Neural cell (in vitro differentiated cells): ENCODE results near the gene TBC1D14. TPM values are rescaled to one million over a fixed set of nuclear protein-coding genes. Genes with fewer than 3 reads are reported as not detected.

Source experiments
- H2AFZ ChIP-seq: fragments of 200-600, 300-800 bp; sonication (generic), shearing (Covaris generic); 2 replicates; pipeline ENCODE4 v1.6.0; 2014; ENCODE audit warnings: low read depth, mild to moderate bottlenecking, antibody characterized with exemption, low read length, moderate library complexity
- H3F3A ChIP-seq: fragments of 200-600 bp; shearing (Covaris generic); 2 replicates; pipeline ENCODE4 v1.6.1; 2016; ENCODE audit warnings: mild to moderate bottlenecking, moderate library complexity, mixed read lengths, antibody characterized with exemption, low read length; ENCODE audit not compliant: insufficient read depth, poor library complexity, severe bottlenecking
- H3K27ac ChIP-seq: fragments of 200-600, 300-800 bp; sonication (generic), shearing (Covaris generic); 2 replicates; pipeline ENCODE4 v1.5.1; 2014; ENCODE audit warnings: mild to moderate bottlenecking, low read length, moderate library complexity
- H3K27me3 ChIP-seq: fragments of 300-800, 200-600 bp; sonication (generic), shearing (Covaris generic); 2 replicates; pipeline ENCODE4 v1.6.0; 2014; ENCODE audit warnings: mild to moderate bottlenecking, low read depth, low read length, moderate library complexity; ENCODE audit not compliant: insufficient read depth
- H3K36me3 ChIP-seq: fragments of 300-800, 200-600 bp; sonication (generic), shearing (Covaris generic); 2 replicates; pipeline ENCODE4 v1.5.1; 2014; ENCODE audit warnings: mild to moderate bottlenecking, antibody characterized with exemption, low read length, moderate library complexity; ENCODE audit not compliant: insufficient read depth
- H3K4me2 ChIP-seq: fragments of 300-800, 200-600 bp; sonication (generic), shearing (Covaris generic); 2 replicates; pipeline ENCODE4 v1.6.0; 2014; ENCODE audit warnings: mild to moderate bottlenecking, low read length
- H3K4me3 ChIP-seq: fragments of 300-800, 200-600 bp; sonication (generic), shearing (Covaris generic); 2 replicates; pipeline ENCODE4 v1.5.1; 2014; ENCODE audit warnings: mild to moderate bottlenecking, low read length, moderate library complexity
- H3K79me2 ChIP-seq: fragments of 200-600 bp; shearing (Covaris generic); replicated peaks from 2 replicates; pipeline ENCODE4 v1.6.0; 2014; ENCODE audit warnings: mild to moderate bottlenecking, low read length, moderate library complexity; ENCODE audit not compliant: insufficient read depth
- H3K9ac ChIP-seq: fragments of 300-800, 200-600 bp; sonication (generic), shearing (Covaris generic); 2 replicates; pipeline ENCODE4 v1.6.1; 2016; ENCODE audit warnings: mild to moderate bottlenecking, low read length, mixed read lengths
- H3K9me2 ChIP-seq: fragments of 200-600 bp; shearing (Covaris generic); 2 replicates; pipeline ENCODE4 v1.6.1; 2016; ENCODE audit warnings: mild to moderate bottlenecking, low read length, mixed read lengths; ENCODE audit not compliant: insufficient read depth
- H3K9me3 ChIP-seq: fragments of 200-600, 300-800 bp; sonication (generic), shearing (Covaris generic); 2 replicates; pipeline ENCODE4 v1.6.1; 2016; ENCODE audit warnings: mild to moderate bottlenecking, mixed run types, low read length, moderate library complexity, mixed read lengths
- H4K20me1 ChIP-seq: fragments of 200-600 bp; shearing (Covaris generic); 2 replicates; pipeline ENCODE4 v1.6.1; 2016; ENCODE audit warnings: mild to moderate bottlenecking, mixed run types; ENCODE audit not compliant: insufficient read depth
- EP300 ChIP-seq: fragments of 450-650 bp; conservative IDR thresholded peaks from 2 replicates; pipeline ENCODE4 v1.6.1; 2014; ENCODE audit warnings: antibody characterized with exemption, mild to moderate bottlenecking, moderate library complexity; ENCODE audit not compliant: poor library complexity, severe bottlenecking
- EZH2 ChIP-seq: fragments of 200-600, 300-800 bp; shearing (Covaris generic), sonication (generic); IDR thresholded peaks from 2 replicates; pipeline ENCODE4 v1.6.1; 2014; ENCODE audit warnings: antibody characterized with exemption, low read length, borderline replicate concordance, mild to moderate bottlenecking; ENCODE audit not compliant: insufficient read depth, poor library complexity, severe bottlenecking
- MXI1 ChIP-seq: fragments of 450-650 bp; conservative IDR thresholded peaks from 2 replicates; pipeline ENCODE4 v1.6.1; 2014; ENCODE audit warnings: antibody characterized with exemption, mild to moderate bottlenecking; ENCODE audit not compliant: poor library complexity, severe bottlenecking
- POLR2AphosphoS5 ChIP-seq: IDR thresholded peaks from 2 replicates; pipeline ENCODE4 v1.6.1; 2012
- RAD21 ChIP-seq: fragments of 450-650 bp; conservative IDR thresholded peaks from 2 replicates; pipeline ENCODE4 v1.6.1; 2014; ENCODE audit warnings: antibody characterized with exemption, mild to moderate bottlenecking, moderate library complexity
- SMC3 ChIP-seq: fragments of 450-650 bp; conservative IDR thresholded peaks from 2 replicates; pipeline ENCODE4 v1.6.1; 2014; ENCODE audit warnings: antibody characterized with exemption, mild to moderate bottlenecking, moderate library complexity; ENCODE audit not compliant: poor library complexity
- TAF1 ChIP-seq: IDR thresholded peaks from 2 replicates; pipeline ENCODE4 v1.6.1; 2012; ENCODE audit warnings: low read depth
- polyA plus RNA-seq: library from polyadenylated mRNA; depleted of rRNA; stranded (reverse); fragments of >200 nt; gene quantifications from 2 replicates; pipeline ENCODE4 v1.2.3, GENCODE V29; 2014
- TF ChIP-seq, protein P1 (sequence below): fragments of 450-650 bp; IDR thresholded peaks from 2 replicates; pipeline ENCODE4 v1.5.1; 2014; ENCODE audit warnings: antibody characterized with exemption, mild to moderate bottlenecking, moderate library complexity; ENCODE audit not compliant: poor library complexity, severe bottlenecking
- TF ChIP-seq, protein P2 (sequence below): IDR thresholded peaks from 2 replicates; pipeline ENCODE4 v1.6.1; 2012; ENCODE audit warnings: borderline replicate concordance

TBC1D14 gene
- polyA plus RNA-seq, 1 donor from 2014 or later = 125 TPM

DNA sequence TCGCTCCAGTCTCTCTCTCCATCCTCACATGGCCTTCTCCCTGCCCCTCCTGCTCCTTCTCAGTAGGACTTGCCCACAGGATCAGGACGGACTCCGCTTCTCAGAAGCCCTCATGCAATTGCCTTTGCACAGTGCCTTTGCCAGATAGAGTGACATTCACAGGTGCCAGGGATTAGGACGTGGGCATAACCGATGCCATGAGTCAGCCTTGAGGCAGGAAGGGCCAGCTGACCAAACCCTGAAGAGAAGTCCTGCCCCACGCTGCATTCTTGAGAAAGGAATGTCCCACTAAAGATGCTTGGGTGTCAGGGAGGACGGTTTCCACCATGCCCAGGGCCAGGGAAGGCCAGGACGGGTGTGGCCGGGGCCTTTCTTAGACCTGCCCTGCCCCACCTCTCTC lies 164.8 kb downstream of the TBC1D14 start:
- Histone ChIP-seq H3K27me3 (no peaks in the 10 kb centered on the region), H4K20me1 (no peaks in the 10 kb centered on the region), H2AFZ (no peak overlapping the region), H3K9ac (no peak overlapping the region), H3K27ac (no peak overlapping the region), H3K4me2 (no peak overlapping the region), H3K36me3 (no peaks in the 10 kb centered on the region), H3K9me2 (no peaks in the 10 kb centered on the region), H3K4me3 (no peak overlapping the region), H3K79me2 (no peaks in the 10 kb centered on the region), H3F3A (no peaks in the 10 kb centered on the region), H3K9me3 (no peaks in the 10 kb centered on the region)
- TF ChIP-seq MXI1 (no peak), TAF1 (no peak), RAD21 (no peak), POLR2AphosphoS5 (no peak), SMC3 (no peak), EP300 (no peak), EZH2 (no peak)
- TF ChIP-seq, protein P1, sequence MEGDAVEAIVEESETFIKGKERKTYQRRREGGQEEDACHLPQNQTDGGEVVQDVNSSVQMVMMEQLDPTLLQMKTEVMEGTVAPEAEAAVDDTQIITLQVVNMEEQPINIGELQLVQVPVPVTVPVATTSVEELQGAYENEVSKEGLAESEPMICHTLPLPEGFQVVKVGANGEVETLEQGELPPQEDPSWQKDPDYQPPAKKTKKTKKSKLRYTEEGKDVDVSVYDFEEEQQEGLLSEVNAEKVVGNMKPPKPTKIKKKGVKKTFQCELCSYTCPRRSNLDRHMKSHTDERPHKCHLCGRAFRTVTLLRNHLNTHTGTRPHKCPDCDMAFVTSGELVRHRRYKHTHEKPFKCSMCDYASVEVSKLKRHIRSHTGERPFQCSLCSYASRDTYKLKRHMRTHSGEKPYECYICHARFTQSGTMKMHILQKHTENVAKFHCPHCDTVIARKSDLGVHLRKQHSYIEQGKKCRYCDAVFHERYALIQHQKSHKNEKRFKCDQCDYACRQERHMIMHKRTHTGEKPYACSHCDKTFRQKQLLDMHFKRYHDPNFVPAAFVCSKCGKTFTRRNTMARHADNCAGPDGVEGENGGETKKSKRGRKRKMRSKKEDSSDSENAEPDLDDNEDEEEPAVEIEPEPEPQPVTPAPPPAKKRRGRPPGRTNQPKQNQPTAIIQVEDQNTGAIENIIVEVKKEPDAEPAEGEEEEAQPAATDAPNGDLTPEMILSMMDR = no peak
- TF ChIP-seq, protein P2, sequence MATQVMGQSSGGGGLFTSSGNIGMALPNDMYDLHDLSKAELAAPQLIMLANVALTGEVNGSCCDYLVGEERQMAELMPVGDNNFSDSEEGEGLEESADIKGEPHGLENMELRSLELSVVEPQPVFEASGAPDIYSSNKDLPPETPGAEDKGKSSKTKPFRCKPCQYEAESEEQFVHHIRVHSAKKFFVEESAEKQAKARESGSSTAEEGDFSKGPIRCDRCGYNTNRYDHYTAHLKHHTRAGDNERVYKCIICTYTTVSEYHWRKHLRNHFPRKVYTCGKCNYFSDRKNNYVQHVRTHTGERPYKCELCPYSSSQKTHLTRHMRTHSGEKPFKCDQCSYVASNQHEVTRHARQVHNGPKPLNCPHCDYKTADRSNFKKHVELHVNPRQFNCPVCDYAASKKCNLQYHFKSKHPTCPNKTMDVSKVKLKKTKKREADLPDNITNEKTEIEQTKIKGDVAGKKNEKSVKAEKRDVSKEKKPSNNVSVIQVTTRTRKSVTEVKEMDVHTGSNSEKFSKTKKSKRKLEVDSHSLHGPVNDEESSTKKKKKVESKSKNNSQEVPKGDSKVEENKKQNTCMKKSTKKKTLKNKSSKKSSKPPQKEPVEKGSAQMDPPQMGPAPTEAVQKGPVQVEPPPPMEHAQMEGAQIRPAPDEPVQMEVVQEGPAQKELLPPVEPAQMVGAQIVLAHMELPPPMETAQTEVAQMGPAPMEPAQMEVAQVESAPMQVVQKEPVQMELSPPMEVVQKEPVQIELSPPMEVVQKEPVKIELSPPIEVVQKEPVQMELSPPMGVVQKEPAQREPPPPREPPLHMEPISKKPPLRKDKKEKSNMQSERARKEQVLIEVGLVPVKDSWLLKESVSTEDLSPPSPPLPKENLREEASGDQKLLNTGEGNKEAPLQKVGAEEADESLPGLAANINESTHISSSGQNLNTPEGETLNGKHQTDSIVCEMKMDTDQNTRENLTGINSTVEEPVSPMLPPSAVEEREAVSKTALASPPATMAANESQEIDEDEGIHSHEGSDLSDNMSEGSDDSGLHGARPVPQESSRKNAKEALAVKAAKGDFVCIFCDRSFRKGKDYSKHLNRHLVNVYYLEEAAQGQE = no peak

DNA sequence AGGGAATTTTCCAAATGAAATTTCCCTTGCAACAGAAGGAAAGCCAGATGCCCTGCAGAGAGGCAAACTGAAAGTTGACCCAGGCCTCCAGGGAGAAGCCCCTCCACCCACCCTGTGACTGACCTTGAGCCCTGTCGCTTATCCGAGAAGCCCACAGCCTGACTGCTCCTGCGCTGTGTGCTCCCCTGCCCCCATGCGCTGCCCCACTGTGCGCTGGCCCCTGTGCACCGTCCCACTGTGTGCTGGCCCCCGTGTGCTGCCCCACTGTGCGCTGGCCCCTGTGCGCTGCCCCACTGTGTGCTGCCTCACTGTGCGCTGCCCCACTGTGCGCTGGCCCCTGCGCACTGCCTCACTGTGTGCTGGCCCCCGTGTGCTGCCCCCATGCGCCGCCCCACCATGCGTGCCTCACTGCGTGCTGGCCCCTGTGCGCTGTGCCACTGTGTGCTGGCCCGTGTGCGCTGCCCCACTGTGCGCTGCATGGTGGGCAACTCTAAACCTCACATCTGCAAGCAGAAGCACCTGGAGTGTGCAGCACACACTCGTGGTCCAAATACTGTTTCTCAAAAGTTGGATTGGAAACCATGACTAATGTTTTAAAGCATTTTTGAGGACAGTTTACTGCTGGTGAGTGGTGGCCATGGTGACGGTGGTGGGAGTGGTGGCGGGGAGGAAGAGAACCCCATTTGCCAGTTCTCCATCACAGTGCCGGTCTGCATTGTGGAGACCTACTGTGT lies 166.5 kb downstream of the TBC1D14 start:
- H3K79me2 ChIP-seq = no peaks in the 10 kb centered on the region
- no peaks in the 10 kb centered on the region for H3K36me3 ChIP-seq
- H3K27ac ChIP-seq = no peak overlapping the region
- H3K9ac ChIP-seq = no peak overlapping the region
- H4K20me1 ChIP-seq = no peaks in the 10 kb centered on the region
- TF ChIP-seq SMC3 = no peak
- no peaks in the 10 kb centered on the region for H3K27me3 ChIP-seq
- H2AFZ ChIP-seq = no peak overlapping the region
- no peaks in the 10 kb centered on the region for H3F3A ChIP-seq
- H3K9me3 ChIP-seq = no peaks in the 10 kb centered on the region
- no peaks in the 10 kb centered on the region for H3K9me2 ChIP-seq
- H3K4me3 ChIP-seq = no peak overlapping the region
- H3K4me2 ChIP-seq = no peak overlapping the region
